Left cardiac atrium (tissue), 4 donors: Measurements from ENCODE around the gene SSBP3. TPM values are rescaled to one million over a fixed set of nuclear protein-coding genes. Genes with fewer than 3 reads are reported as not detected.

ENCODE experiments used
- ATAC-seq, 2 donors: fragments of 200-7000 bp; cut with Tn5 transposase; one replicate each; pipeline ENCODE4 v1.9.1; 2020; ENCODE audit warnings: mild to moderate bottlenecking in 2 of 2, moderate library complexity in 2 of 2
- DNase-seq: peaks from one replicate; pipeline ENCODE4 v3.0.0-alpha.2; 2020
- intact Hi-C, 2 donors: fragments of 100-400 bp; cut with DNase I; formaldehyde crosslinking; loops; one replicate each; pipeline versions ENCODE4 v1.14.1 to v1.15.1; 2022 to 2023
- total RNA-seq, 2 donors: library from RNA; stranded (reverse); fragmentation: NEBNext Ultra II Directional; extraction: Animal tissue kit (Norgen Biotek cat#: 25700); gene quantifications; one replicate each; pipeline ENCODE4 v1.2.1, GENCODE V29; 2021
- donor health status: DM: no; HTN: yes; CAD: no.
- donor health status: DM: no; HTN: yes; CAD: no; lungs with severe emphysema.
- donor health status: DM: yes; HTN: yes; CAD: no.
- donor health status: Dilated cardiomyopathy.

The SSBP3 gene
- total RNA-seq, 2 donors from 2014 or later, result 23.9 to 45.1 TPM

GRCh38 chr1:54302951-54303843 lies 103.0 kb downstream of the SSBP3 start:
- DNase-seq (no peak), ATAC-seq (no peak)
- intact Hi-C loops, result no loop called here

- intact Hi-C loops, result no loop called here
- ATAC-seq (no peak), DNase-seq (no peak)
Observed at GRCh38 chr1:54302549-54302948, 103.6 kb downstream of the SSBP3 start.

GRCh38 chr1:54301497-54301896 lies 104.7 kb downstream of the SSBP3 start:
- ATAC-seq, result no peak
- DNase-seq, result no peak
- intact Hi-C loops, result no loop called here

GRCh38 chr1:54300401-54300800 lies 105.8 kb downstream of the SSBP3 start:
- intact Hi-C loops, result no loop called here

GRCh38 chr1:54299037-54299436 lies 107.2 kb downstream of the SSBP3 start:
- ATAC-seq (peak; percentile 38 to 58), DNase-seq (peak; percentile 62)
- intact Hi-C loops, result no loop called here

More at GRCh38 chr1:54300401-54300800, 105.8 kb downstream of the SSBP3 start:
- no peak for ATAC-seq
- no peak for DNase-seq

GRCh38 chr1:54298284-54299033 lies 107.7 kb downstream of the SSBP3 start:
- ATAC-seq (peak in 1 of 2 donors; percentile 47), DNase-seq (no peak)
- intact Hi-C loops, result no loop called here

GRCh38 chr1:54297596-54298283 lies 108.5 kb downstream of the SSBP3 start:
- no peak for ATAC-seq
- DNase-seq, result no peak
- intact Hi-C loops, result no loop called here

GRCh38 chr1:54296666-54297065 lies 109.5 kb downstream of the SSBP3 start:
- ATAC-seq (no peak), DNase-seq (no peak)
- intact Hi-C loops, result no loop called here

GRCh38 chr1:54294887-54295286 lies 111.3 kb downstream of the SSBP3 start:
- DNase-seq, result no peak
- intact Hi-C loops, result no loop called here
- ATAC-seq, result no peak

GRCh38 chr1:54292002-54292911 lies 113.9 kb downstream of the SSBP3 start:
- intact Hi-C loops, result no loop called here
- no peak for ATAC-seq
- no peak for DNase-seq

GRCh38 chr1:54291276-54292001 lies 114.8 kb downstream of the SSBP3 start:
- ATAC-seq, result no peak
- intact Hi-C loops, result no loop called here
- DNase-seq, result no peak

- DNase-seq (peak; percentile 43), ATAC-seq (peak; percentile 5 to 21)
- intact Hi-C loops, result no loop called here
Observed at GRCh38 chr1:54290506-54291184, 115.5 kb downstream of the SSBP3 start.

- intact Hi-C loops, result no loop called here
- no peak for DNase-seq
- no peak for ATAC-seq
Observed at GRCh38 chr1:54289712-54290233, 116.4 kb downstream of the SSBP3 start.

GRCh38 chr1:54287801-54288211 lies 118.4 kb downstream of the SSBP3 start:
- intact Hi-C loops, result no loop called here
- ATAC-seq, result peak in 1 of 2 donors; percentile 45
- DNase-seq, result peak; percentile 50

GRCh38 chr1:54287176-54287650 lies 119.0 kb downstream of the SSBP3 start:
- peak; percentile 81 to 85 for ATAC-seq
- intact Hi-C loops, result no loop called here
- peak; percentile 79 for DNase-seq

GRCh38 chr1:54285815-54286345 lies 120.3 kb downstream of the SSBP3 start:
- intact Hi-C loops, result no loop called here
- DNase-seq (no peak), ATAC-seq (no peak)
